GM12878 (cell line): ENCODE measurements around the gene CANX. TPM values are rescaled to one million over a fixed set of nuclear protein-coding genes. Genes with fewer than 3 reads are reported as not detected.

Source experiments
- ASH2L ChIP-seq: fragments of 300-600, 200-600 bp; sonication (generic); IDR thresholded peaks from 2 replicates; pipeline ENCODE4 v1.6.1; 2017; ENCODE audit warnings: low read depth, mild to moderate bottlenecking, borderline replicate concordance
- BACH1 ChIP-seq: fragments of 450-650 bp; IDR thresholded peaks from 2 replicates; pipeline ENCODE4 v1.6.1; 2017; ENCODE audit warnings: mild to moderate bottlenecking, borderline replicate concordance
- CEBPZ ChIP-seq: fragments of 150-350 bp; IDR thresholded peaks from 2 replicates; pipeline ENCODE4 v1.6.1; 2016; ENCODE audit warnings: low read depth, low read length
- E2F4 ChIP-seq: IDR thresholded peaks from 2 replicates; pipeline ENCODE4 v1.6.1; 2012; ENCODE audit warnings: low read depth, low read length, improper control_type of control experiment
- E2F8 ChIP-seq: fragments of 450-650 bp; IDR thresholded peaks from 2 replicates; pipeline ENCODE4 v1.6.1; 2018; ENCODE audit warnings: mild to moderate bottlenecking, low read depth, moderate library complexity; ENCODE audit not compliant: partially characterized antibody
- FOXK2 ChIP-seq: fragments of 450-650 bp; IDR thresholded peaks from 2 replicates; pipeline ENCODE4 v1.6.1; 2017; ENCODE audit warnings: mild to moderate bottlenecking, moderate library complexity
- HDGF ChIP-seq: fragments of 450-650 bp; IDR thresholded peaks from 2 replicates; pipeline ENCODE4 v1.6.1; 2016; ENCODE audit warnings: antibody characterized with exemption
- HSF1 ChIP-seq: fragments of 150-350 bp; IDR thresholded peaks from 2 replicates; pipeline ENCODE4 v1.6.1; 2014; ENCODE audit warnings: mild to moderate bottlenecking, low read depth, low read length
- MYB ChIP-seq: fragments of 150-350 bp; IDR thresholded peaks from 2 replicates; pipeline ENCODE4 v1.6.1; 2014; ENCODE audit warnings: mild to moderate bottlenecking, low read depth, low read length, borderline replicate concordance
- SIN3A ChIP-seq: IDR thresholded peaks from 2 replicates; pipeline ENCODE4 v1.6.1; 2012; ENCODE audit warnings: low read depth, low read length, improper control_type of control experiment
- SRF ChIP-seq, 2 experiments: IDR thresholded peaks; 2 replicates each; pipeline ENCODE4 v1.6.1; 2011; ENCODE audit warnings: low read depth in 2 of 2, low read length in 2 of 2, mild to moderate bottlenecking in 1 of 2, moderate library complexity in 1 of 2
- SUZ12 ChIP-seq: fragments of 200-600 bp; sonication (generic); IDR thresholded peaks from one replicate; pipeline ENCODE4 v1.6.1; 2018; ENCODE audit warnings: antibody characterized with exemption, mild to moderate bottlenecking; ENCODE audit not compliant: unreplicated experiment
- USF1 ChIP-seq: IDR thresholded peaks from 2 replicates; pipeline ENCODE4 v1.6.1; 2011; ENCODE audit warnings: borderline replicate concordance, low read depth, mild to moderate bottlenecking, moderate library complexity, mixed read lengths, low read length; ENCODE audit not compliant: insufficient read depth; ENCODE audit errors: extremely low read length
- ZBTB11 ChIP-seq: fragments of 450-650 bp; formaldehyde crosslinking; IDR thresholded peaks from 2 replicates; pipeline ENCODE4 v1.5.0; 2022; ENCODE audit warnings: mild to moderate bottlenecking, missing genetic modification characterization
- polyA plus RNA-seq, 11 experiments: library from polyadenylated mRNA; depleted of rRNA in 4 of 11; unstranded in 6 of 11; stranded (reverse) in 5 of 11; fragments of >200 nt; fragmentation: Nextera tagmentation in 4 of 11; fragmentation: Illumina TruSeq in 1 of 11; extraction: Ambion mirVana in 4 of 11; extraction: Trizol in 1 of 11; gene quantifications; 1 replicate in 1 of 11; 2 replicates in 10 of 11; pipeline versions ENCODE4 v1.2.1 to v1.2.3, GENCODE V29; 2011 to 2016; ENCODE audit warnings: inconsistent platforms in 2 of 11, missing spikeins in 2 of 11, low read depth in 1 of 11
- total RNA-seq, 4 experiments: library from RNA; depleted of rRNA in 3 of 4; stranded (reverse); fragments of >200 nt in 3 of 4; fragmentation: Illumina TruSeq in 1 of 4; extraction: Trizol in 1 of 4; gene quantifications; 2 replicates each; pipeline versions ENCODE4 v1.2.1 to v1.2.3, GENCODE V29; 2013 to 2021

CANX gene
- total and polyA plus RNA-seq, 10 of the 15 experiments (the other 5 are each of a cell fraction or from before 2014, with no cell fraction given), result 78.2 to 602 (median 412) TPM

GRCh38 chr5:179697993-179698934, 503 bp upstream of the CANX start (continued):
- no peak for TF ChIP-seq ZBTB11 (CRISPR knock-in tag)
- no peak for TF ChIP-seq SRF (IDR thresholded peaks at IDR 0.05; ENCODE audit: low read depth in 2 of 2, low read length in 2 of 2)
- TF ChIP-seq MYB, result no peak
- TF ChIP-seq FOXK2, result no peak
- no peak for TF ChIP-seq HSF1
- TF ChIP-seq CEBPZ, result peak; percentile 85
- TF ChIP-seq USF1, result no peak
- peak; percentile 79; the same call in 1 of the 2 replicates for TF ChIP-seq SIN3A
- no peak for TF ChIP-seq E2F8
- no peak; the same call in none of the 2 replicates for TF ChIP-seq HDGF
- TF ChIP-seq SUZ12, result no peak
- TF ChIP-seq BACH1, result peak; percentile 92
- TF ChIP-seq E2F4, result peak; percentile 64; the same call in 1 of the 2 replicates
- no peak for TF ChIP-seq ASH2L
